ENCODE measurements around the gene TMEM52.

GRCh38 chr1:1941211-1941841, 22.2 kb upstream of the TMEM52 start:
- TF ChIP-seq CTCF (IDR thresholded peaks at IDR 0.05; ENCODE audit: low read depth, low read length) (no peak), EZH2phosphoT487 (IDR thresholded peaks at IDR 0.05; ENCODE audit: low read depth) (no peak)
